Dermis microvascular lymphatic vessel endothelial cell (primary cell): Measurements from ENCODE around the gene RPP25L. TPM values are rescaled to one million over a fixed set of nuclear protein-coding genes. Genes with fewer than 3 reads are reported as not detected.
"Not testable (repeated sequence)": the region's sequence is repeated elsewhere in the genome, so short reads cannot be mapped to it uniquely, and the experiment has no call there.

Experiments used
- DNase-seq, 2 donors: peaks; one replicate each; pipeline versions ENCODE4 v3.0.0 to v3.0.0-alpha.2; 2010; ENCODE audit warnings: low read depth in 2 of 2
- total RNA-seq: library from RNA; depleted of rRNA; stranded (reverse); fragments of >200 nt; gene quantifications from 2 replicates; pipeline ENCODE4 v1.2.1, GENCODE V29; 2014

Gene RPP25L
- 16.9 and 17.7 TPM in 2 replicates for total RNA-seq

GRCh38 chr9:34611811-34612787, at the start of gene RPP25L:
RPP25L (minus strand) TSS chr9:34612097; CDS start chr9:34611296, 801 bp downstream.
- DNase-seq, result peak in 1 of 2 donors; percentile 85

GRCh38 chr9:34659592-34660253, 47.8 kb upstream of the RPP25L start:
- DNase-seq, result no peak

GRCh38 chr9:34658461-34658860, 46.6 kb upstream of the RPP25L start:
- DNase-seq, result no peak

GRCh38 chr9:34656992-34657391, 45.1 kb upstream of the RPP25L start:
- no peak for DNase-seq

GRCh38 chr9:34655394-34655793, 43.5 kb upstream of the RPP25L start:
- no peak for DNase-seq

DNA sequence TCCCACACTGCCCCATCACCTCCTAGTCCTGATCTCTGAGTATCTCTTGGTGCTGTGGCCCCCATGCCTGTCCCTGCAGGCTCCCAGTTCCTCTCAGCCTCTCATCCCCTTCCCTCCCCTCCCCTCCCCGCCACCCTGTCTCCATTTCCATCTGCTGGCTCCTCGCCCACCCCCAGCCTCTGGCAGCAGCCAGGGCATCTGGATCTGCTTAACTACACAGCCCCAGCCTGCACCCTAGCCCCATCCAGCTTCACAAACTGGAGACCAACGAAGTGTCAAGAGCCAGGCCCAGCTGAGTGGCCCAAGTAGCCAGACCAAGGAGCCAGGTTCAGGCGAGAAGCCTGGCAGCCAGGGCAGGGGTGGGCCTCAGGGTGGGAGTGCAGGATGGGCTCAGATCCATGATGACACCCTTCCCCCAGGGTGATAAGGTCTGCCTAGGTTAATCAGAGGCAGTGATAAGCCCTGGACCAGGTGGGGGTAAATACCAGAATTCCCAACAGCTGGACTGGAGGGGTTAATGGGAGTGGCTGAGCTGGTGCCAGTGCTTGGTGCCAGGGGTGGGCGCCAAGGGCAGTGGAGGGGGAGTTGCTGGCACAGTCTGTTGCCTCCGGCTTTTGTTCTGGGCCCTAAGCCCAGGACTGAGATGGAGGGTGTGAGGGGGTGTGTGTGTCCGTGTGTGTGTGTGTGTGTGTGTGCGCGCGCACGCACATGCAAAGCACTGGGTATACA, 42.6 kb upstream of the RPP25L start:
- DNase-seq, result peak in 1 of 2 donors; percentile 25

- peak in 1 of 2 donors; percentile 38 for DNase-seq
Observed at GRCh38 chr9:34653151-34654072, 41.5 kb upstream of the RPP25L start.

GRCh38 chr9:34652602-34653000, 40.7 kb upstream of the RPP25L start:
- no peak for DNase-seq

GRCh38 chr9:34651876-34652601, 40.1 kb upstream of the RPP25L start, which contains the start of gene IL11RA:
IL11RA (plus strand) TSS chr9:34652185; CDS start chr9:34655218, 3,033 bp downstream.
- peak; percentile 82 to 89 for DNase-seq

- DNase-seq, result peak in 1 of 2 donors; percentile 25
Observed at GRCh38 chr9:34651321-34651720, 39.4 kb upstream of the RPP25L start.

- DNase-seq, result no peak
Observed at GRCh38 chr9:34650816-34651215, 38.9 kb upstream of the RPP25L start.

GRCh38 chr9:34648673-34649072, 36.8 kb upstream of the RPP25L start:
- no peak for DNase-seq

GRCh38 chr9:34647651-34648050, 35.8 kb upstream of the RPP25L start:
- no peak for DNase-seq

DNA sequence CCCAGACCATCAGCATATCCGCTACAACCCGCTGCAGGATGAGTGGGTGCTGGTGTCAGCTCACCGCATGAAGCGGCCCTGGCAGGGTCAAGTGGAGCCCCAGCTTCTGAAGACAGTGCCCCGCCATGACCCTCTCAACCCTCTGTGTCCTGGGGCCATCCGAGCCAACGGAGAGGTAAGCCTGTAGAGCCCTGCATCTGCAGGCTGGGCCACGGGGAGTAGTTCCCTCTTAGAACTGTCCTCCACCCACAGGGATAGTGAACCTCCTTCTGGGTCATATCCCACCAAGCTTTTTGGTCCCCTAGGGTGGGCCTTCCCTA, 35.1 kb upstream of the RPP25L start:
- no peak for DNase-seq

- DNase-seq, result peak; percentile 81 to 91
Observed at GRCh38 chr9:34646211-34647083, 34.5 kb upstream of the RPP25L start, which contains the start of gene GALT. GALT (plus strand) TSS chr9:34646675; CDS start chr9:34646705, 30 bp downstream.

DNA sequence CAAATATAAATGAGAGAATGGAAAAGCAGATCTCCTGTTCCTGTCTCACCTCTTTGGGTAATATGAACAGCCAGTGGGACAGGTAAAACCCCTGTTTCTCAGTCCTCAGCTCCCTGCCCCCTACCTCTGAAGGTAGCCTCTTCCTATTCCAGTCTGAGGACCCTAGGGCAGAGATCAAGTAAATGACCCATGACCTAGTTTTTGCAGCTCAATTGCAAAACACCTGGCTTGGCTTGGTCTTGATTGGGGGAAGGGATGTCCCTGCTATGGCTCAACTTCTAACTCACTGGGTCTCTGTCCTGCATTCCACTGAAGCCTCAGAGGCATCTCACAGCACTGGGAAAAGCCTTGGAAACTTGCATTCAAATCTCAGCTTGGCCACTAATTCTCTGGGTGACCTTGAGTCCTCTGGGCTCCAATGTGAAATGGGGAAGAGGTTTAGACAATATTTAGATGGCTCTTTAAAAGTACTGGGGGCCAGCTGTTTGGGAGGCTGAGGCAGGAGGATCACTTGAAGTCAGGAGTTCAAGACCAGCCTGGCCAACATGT, 32.9 kb upstream of the RPP25L start:
- DNase-seq, result no peak

DNA sequence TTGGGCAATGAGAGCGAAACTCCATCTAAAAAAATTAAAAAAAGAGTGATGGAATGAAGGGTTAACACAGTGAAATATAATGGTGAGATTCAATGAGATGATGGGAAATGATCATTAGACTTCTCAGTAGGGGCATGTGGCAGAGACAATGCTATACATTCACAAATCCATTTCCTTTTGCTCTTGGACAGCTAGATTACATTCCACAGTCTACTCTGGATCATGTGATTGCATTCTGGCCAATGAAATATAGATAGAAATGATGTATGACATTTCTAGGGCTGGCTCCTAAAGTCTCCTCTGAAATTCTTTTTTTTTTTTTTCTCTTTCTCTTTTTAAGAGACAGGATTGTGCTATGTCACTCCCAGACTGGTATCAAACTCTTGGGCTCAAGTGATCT, 30.8 kb upstream of the RPP25L start:
- no peak for DNase-seq

GRCh38 chr9:34639322-34639721, 27.4 kb upstream of the RPP25L start:
- DNase-seq, result not testable (repeated sequence)

DNA sequence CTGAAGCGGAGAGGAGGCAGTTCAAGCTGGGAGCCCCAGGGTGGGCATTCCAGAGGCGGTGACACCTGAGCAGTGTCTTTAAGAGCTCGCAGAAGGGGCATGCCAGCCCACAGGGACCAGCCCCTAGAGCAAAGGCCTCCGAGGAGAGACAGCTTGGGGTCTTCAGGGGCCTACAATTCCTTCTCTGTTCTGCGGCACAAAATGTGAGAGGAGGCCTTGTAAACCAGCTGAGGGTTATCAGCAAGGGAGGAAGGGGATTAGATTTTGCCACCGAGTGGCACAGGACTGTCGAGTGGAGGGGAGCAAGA, 26.2 kb upstream of the RPP25L start:
- no peak for DNase-seq
